HAP-1 (cell line): Measurements from ENCODE around the gene RAPGEF4.

Experiments used
- DNase-seq, 2 experiments: peaks; one replicate each; pipeline ENCODE4 v3.0.0-alpha.2; 2016 to 2020; ENCODE audit warnings: low spot score in 2 of 2
- H3K27me3 ChIP-seq: fragments of 250-450 bp; sonication (Bioruptor Pico); 2 replicates; pipeline ENCODE4 v1.5.1; 2020; ENCODE audit warnings: low read depth, mild to moderate bottlenecking, moderate library complexity
- H3K36me3 ChIP-seq: fragments of 250-450 bp; sonication (Bioruptor Pico); replicated peaks from 2 replicates; pipeline ENCODE4 v1.5.1; 2020; ENCODE audit warnings: mild to moderate bottlenecking
- H3K4me1 ChIP-seq: fragments of 250-450 bp; sonication (Bioruptor Pico); 2 replicates; pipeline ENCODE4 v1.5.1; 2020; ENCODE audit warnings: mild to moderate bottlenecking
- H3K4me3 ChIP-seq: fragments of 250-450 bp; sonication (Bioruptor Pico); 2 replicates; pipeline ENCODE4 v1.5.1; 2020; ENCODE audit warnings: mild to moderate bottlenecking, moderate library complexity
- H3K9me3 ChIP-seq: fragments of 250-450 bp; sonication (Bioruptor Pico); 2 replicates; pipeline ENCODE4 v1.5.1; 2020; ENCODE audit warnings: mild to moderate bottlenecking, moderate library complexity
- in situ Hi-C: fragments of 300-500 bp; cut with MboI; formaldehyde crosslinking; loops from 3 replicates; pipeline ENCODE4 v1.14.3; 2020; ENCODE audit warnings: low sequenced_read_pairs, inconsistent platforms, mixed read lengths

RAPGEF4 gene

DNA sequence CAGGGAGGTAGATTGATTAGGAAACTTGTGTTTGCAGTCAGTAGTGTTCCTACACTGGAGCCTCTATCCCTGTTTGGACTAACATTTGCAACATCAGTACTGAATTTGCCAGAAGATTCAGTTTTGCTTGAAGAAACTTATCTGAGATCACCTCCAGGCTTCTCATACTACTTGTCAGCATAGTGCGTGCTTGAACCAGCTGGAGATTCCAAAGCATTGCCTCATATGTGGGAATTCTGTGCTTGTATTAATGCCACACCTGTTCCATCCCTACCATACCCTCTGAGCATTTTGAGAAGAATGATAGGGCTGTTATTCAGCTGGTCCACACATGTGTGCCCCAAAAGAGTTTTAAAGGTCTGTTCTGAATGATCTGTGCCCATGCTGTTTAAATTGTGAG, 148.7 kb downstream of the RAPGEF4 start:
- no peak for DNase-seq
- Histone ChIP-seq H3K27me3 (no peaks in the 10 kb centered on the region), H3K4me1 (peaks cover 6% of the 10 kb centered on the region), H3K9me3 (no peaks in the 10 kb centered on the region), H3K36me3 (no peaks in the 10 kb centered on the region), H3K4me3 (no peak overlapping the region)
- in situ Hi-C loops: no loop called here

DNA sequence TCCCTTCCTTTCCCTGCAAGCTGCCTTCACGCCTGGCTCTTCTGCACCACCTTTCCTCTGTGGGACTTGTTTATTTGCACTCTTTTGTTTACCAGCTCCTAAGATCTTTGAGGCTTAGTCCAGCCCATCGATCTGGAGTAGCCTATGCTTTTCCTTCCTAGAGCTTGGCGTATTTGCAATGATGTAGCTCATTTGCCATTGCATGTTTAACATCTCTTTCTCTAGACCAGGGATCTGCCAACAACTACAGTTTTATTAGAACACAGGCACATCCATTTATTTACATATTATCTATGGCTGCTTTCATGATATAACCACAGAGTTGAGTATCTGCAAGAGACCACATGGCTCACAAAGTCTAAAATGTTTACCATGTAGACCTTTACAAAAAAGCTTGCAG, 150.4 kb downstream of the RAPGEF4 start:
- no peaks in the 10 kb centered on the region for H3K27me3 ChIP-seq
- DNase-seq: no peak
- H3K9me3 ChIP-seq: no peaks in the 10 kb centered on the region
- in situ Hi-C loops: no loop called here
- H3K36me3 ChIP-seq: no peaks in the 10 kb centered on the region
- peaks cover 9% of the 10 kb centered on the region for H3K4me1 ChIP-seq
- H3K4me3 ChIP-seq: no peak overlapping the region

DNA sequence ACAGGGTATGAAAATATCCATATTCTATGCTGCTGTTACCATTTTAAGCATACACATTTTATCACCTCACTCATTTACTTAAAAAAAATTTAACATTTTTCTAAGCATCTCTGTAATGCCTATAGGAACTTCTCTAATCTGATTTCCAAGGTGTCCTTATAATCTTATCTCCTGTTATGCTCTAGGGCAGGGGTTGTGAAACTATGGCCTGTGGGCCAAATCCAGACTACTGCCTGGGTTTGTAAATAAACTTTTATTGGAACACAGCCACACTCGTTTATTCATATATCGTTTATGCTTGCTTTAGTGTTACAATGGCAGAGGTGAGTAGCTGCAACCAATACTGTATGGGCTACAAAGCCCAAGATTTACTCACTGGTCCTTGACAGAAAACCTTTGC, 151.6 kb downstream of the RAPGEF4 start:
- Histone ChIP-seq H3K4me3 (no peak overlapping the region), H3K36me3 (no peaks in the 10 kb centered on the region), H3K27me3 (no peaks in the 10 kb centered on the region), H3K4me1 (peaks cover 9% of the 10 kb centered on the region), H3K9me3 (no peaks in the 10 kb centered on the region)
- DNase-seq: no peak
- in situ Hi-C loops: no loop called here

DNA sequence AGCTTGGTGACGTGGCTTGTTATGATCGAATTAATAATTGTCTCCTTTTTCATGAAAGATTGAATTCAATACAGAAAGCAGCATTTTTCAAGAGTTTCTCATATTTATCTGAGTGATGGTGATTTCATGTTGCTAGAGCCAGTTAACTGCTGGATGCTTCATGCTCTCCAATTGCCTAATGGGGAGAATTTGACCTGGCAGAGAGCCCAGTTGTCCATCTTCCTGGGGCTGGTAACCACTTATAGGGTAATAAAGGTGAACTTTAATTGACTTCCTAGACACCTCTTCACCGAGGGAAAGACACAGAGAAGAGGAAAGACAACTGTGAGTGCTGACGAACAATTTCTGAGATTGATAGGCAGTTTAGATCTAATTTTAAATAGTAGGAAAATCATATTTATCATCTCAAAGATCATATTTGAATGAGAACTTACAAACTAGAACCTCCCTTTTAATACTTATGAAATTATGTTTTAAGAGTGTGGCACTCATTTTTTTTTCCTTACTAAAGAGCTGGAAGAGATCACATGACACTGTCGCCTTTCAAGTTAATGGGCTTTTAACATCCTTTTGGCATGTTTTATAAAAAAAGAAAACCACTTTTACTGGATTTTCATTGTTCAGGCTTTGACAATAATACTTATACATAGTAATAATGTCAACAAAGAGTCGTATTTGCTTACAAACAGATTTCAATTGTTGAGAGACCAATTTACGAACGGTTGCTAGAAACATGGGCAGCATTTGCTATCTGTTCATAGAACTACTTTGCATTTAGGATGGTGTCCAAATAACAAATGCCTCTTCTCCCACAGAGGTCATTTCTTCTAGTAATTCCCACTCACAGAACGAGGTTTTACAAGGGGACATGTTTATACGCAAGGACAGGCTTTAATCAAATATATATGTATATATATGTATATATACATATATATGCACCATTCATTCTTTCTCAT, 153.3 kb downstream of the RAPGEF4 start:
- in situ Hi-C loops: no loop called here
- Histone ChIP-seq H3K9me3 (no peaks in the 10 kb centered on the region), H3K36me3 (no peaks in the 10 kb centered on the region), H3K4me1 (peaks cover 9% of the 10 kb centered on the region), H3K27me3 (no peaks in the 10 kb centered on the region), H3K4me3 (no peak overlapping the region)
- DNase-seq: peak in 1 of 2 experiments; percentile 11

DNA sequence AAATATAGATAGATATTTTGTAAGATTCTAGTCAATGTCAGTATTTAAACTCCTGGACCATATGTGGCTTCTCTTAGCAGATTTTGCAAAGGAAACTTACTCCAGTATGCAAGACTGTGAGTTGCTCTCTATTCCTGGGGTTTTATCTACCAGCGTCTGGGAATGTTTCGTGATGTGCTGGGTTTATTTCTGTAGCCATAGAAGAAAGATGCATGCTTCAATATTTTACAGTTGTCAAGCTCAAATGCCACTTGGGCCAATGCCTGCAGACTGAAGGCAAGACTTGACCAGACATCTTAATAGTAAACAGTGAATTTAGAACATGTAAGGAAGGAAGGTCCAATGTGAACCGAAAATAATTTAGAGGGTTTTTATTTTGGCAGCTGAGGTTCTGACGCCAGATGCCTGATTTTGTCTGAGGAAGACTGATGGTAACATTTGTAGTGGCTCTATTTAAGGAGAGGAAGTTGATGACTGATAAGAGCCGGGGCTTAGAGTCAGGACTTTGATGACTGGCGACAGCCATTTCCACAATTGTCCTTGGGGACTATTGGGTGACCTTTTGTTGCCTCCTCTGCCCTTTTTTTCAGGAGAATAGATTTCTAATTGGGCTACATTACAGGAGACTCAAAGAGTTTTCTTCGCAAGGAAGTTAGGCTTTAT, 154.3 kb downstream of the RAPGEF4 start:
- DNase-seq: no peak
- in situ Hi-C loops: no loop called here
- no peaks in the 10 kb centered on the region for H3K9me3 ChIP-seq
- no peaks in the 10 kb centered on the region for H3K27me3 ChIP-seq
- H3K4me1 ChIP-seq: peaks cover 9% of the 10 kb centered on the region
- H3K36me3 ChIP-seq: no peaks in the 10 kb centered on the region
- no peak overlapping the region for H3K4me3 ChIP-seq

DNA sequence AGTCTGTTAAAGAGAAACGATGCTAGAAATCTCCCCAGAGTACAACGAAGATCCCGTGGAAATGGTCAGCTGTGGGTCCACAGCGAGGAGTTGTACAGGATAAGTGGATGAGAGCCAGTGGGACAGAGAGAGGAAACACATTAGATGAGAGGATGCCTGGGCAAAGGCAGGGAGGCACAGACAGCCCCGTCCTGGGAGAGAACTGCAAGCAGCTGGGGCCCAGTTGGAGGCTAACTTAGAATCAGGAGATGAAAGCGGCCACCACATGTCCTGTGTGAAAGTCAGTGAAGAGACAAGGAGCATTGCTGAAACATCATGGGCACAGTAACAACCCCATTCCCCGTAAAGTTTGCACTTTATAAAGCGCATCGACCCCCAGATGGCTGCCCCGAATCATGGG, 157.5 kb downstream of the RAPGEF4 start:
- no peaks in the 10 kb centered on the region for H3K9me3 ChIP-seq
- no peaks in the 10 kb centered on the region for H3K27me3 ChIP-seq
- no peaks in the 10 kb centered on the region for H3K36me3 ChIP-seq
- in situ Hi-C loops: no loop called here
- peaks cover 25% of the 10 kb centered on the region for H3K4me1 ChIP-seq
- no peak for DNase-seq
- no peak overlapping the region for H3K4me3 ChIP-seq

DNA sequence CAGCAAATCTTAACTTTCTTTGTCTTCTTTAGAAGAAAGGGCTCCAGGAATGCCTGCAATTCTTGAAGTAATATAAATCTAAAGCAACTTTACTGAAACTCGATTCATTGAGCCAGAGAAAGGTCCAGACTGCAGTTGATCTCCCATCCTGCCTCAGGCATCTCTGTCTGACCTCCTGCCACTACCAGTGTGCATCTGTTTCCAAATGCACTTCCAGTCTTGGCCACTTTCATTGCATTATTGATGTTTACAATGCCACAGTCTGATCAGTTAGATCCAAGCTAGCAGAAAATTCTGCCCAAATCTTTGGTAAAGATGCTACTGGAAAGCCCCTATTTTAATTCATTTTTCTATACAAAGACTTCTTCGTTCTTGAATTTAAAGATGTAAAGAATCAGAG, 158.0 kb downstream of the RAPGEF4 start:
- no peak for DNase-seq
- Histone ChIP-seq H3K9me3 (no peaks in the 10 kb centered on the region), H3K36me3 (no peaks in the 10 kb centered on the region), H3K4me1 (peaks cover 25% of the 10 kb centered on the region), H3K4me3 (no peak overlapping the region), H3K27me3 (no peaks in the 10 kb centered on the region)
- in situ Hi-C loops: no loop called here

DNA sequence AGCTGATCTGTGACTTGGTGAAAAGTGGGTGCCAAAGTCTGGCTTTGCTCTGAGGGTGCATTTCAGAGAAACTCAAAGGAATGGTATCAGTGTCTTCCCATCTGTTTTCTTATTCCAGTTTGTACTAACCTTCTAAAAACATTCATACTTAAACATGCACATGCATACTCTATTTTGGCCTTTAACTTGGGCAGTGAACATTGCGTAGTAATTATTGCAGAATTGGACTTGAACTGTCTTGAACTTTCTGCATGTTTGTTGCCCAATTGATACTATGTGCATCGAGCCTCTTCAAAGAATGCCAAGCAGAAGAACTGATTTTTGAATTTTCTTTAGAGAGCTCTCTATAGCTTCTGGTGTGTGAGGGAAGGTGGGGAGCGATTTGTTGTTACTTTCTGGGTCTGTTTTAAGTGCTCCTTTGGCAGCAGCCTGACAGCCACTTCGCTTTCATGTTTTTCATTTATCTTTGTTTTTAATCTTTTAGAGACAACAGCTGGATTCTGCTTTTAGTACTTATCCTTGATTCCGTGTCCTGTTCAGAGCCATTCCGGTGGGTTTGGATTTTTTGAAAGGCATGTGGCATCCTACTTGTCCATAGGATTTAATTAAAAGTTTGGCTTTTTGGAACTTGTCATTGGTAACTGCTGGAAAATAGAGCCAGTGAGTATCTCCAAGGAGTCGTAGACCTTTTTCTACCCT, 159.2 kb downstream of the RAPGEF4 start:
- no peaks in the 10 kb centered on the region for H3K9me3 ChIP-seq
- in situ Hi-C loops: no loop called here
- peaks cover 16% of the 10 kb centered on the region for H3K4me1 ChIP-seq
- H3K36me3 ChIP-seq: no peaks in the 10 kb centered on the region
- no peaks in the 10 kb centered on the region for H3K27me3 ChIP-seq
- no peak for DNase-seq
- no peak overlapping the region for H3K4me3 ChIP-seq

DNA sequence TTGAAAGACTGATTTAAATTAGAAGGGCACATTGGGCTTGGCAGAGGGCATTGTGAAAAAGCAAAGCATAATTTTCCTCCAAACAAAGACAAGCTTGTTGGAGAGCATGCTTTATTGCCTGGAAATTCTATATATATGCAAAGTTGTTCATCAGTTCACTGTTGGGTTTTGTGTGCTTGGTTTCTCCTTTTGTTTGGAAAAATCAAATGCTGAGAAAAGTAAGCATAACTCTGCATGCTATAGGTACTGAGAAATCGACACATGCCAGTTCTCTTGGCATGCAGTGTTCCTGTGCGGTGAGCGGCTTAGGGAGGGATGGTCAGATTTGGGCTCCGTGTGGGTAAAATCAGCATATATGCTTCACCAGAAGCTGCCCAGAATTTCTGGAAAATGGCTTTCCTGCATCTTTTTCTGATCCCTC, 161.0 kb downstream of the RAPGEF4 start:
- DNase-seq: peak; percentile 65 to 98
- H3K27me3 ChIP-seq: no peaks in the 10 kb centered on the region

DNA sequence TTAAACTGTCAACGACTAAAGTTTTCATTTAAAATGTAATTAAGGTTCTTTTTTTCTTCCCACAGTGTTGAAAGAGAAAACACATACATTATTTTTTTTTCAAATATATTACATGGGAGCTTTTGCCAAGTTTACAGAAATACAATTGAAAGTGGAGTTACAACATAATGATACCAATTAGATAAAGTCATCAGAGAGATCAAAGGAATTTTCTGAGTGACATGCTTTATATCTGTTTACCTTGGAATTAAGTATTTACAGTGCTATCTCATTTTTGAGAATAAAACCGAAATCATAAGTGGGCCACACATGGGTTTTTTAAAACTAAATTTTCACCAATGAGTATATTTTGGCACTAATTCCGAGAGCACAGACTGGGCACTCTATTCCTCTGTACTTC, 165.2 kb downstream of the RAPGEF4 start:
- Histone ChIP-seq H3K9me3 (no peaks in the 10 kb centered on the region), H3K4me1 (peaks cover 13% of the 10 kb centered on the region), H3K27me3 (no peaks in the 10 kb centered on the region), H3K36me3 (no peaks in the 10 kb centered on the region), H3K4me3 (no peak overlapping the region)
- no peak for DNase-seq
- in situ Hi-C loops: no loop called here

More for the DNA sequence above, 161.0 kb downstream of the RAPGEF4 start:
- in situ Hi-C loops: no loop called here
- no peak overlapping the region for H3K4me3 ChIP-seq
- H3K4me1 ChIP-seq: peaks cover 16% of the 10 kb centered on the region
- H3K36me3 ChIP-seq: no peaks in the 10 kb centered on the region
- no peaks in the 10 kb centered on the region for H3K9me3 ChIP-seq

DNA sequence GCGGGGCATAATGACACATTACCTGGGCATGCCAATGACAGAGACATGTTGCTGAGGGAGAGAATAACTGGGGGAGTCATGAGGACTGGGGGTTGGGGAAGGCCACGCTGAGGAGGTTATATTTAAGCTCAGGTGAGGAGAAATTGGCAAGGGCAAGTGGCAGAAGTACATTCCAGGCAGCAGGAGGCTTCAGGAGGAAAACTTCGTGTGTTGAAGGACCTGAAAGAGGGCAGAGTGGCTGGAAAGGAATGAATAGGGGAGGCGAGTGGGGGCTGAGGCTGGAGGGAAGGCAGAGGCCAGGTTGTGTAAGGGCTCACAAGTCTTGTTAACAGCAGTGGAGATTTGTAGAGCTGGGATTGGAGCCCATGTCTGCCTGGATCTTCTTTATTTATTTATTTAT, 166.3 kb downstream of the RAPGEF4 start:
- H3K4me3 ChIP-seq: no peak overlapping the region
- no peaks in the 10 kb centered on the region for H3K9me3 ChIP-seq
- no peaks in the 10 kb centered on the region for H3K36me3 ChIP-seq
- no peak for DNase-seq
- H3K4me1 ChIP-seq: peaks cover 5% of the 10 kb centered on the region
- no peaks in the 10 kb centered on the region for H3K27me3 ChIP-seq
- in situ Hi-C loops: no loop called here

DNA sequence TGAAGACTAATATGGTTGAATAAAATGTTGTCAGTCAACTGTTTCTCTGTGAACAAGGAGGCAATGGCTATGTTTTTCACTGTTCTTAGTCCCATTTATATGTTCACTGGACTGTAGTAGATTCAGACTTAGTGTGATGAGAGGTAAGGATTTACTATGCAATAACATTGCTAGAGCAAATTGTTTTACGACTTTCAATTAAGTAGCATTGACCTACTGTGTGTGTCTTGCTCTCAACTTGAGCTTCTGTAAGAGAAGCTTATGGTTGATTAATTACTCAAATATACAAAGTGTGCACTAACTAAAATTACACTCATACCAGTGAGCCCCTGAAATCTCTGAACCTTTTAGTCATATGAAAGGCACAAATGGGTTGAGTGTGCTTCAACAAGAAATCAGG, 168.6 kb downstream of the RAPGEF4 start:
- H3K27me3 ChIP-seq: no peaks in the 10 kb centered on the region
- no peaks in the 10 kb centered on the region for H3K9me3 ChIP-seq
- no peak overlapping the region for H3K4me3 ChIP-seq
- no peaks in the 10 kb centered on the region for H3K4me1 ChIP-seq
- no peaks in the 10 kb centered on the region for H3K36me3 ChIP-seq
- in situ Hi-C loops: no loop called here
- DNase-seq: no peak

DNA sequence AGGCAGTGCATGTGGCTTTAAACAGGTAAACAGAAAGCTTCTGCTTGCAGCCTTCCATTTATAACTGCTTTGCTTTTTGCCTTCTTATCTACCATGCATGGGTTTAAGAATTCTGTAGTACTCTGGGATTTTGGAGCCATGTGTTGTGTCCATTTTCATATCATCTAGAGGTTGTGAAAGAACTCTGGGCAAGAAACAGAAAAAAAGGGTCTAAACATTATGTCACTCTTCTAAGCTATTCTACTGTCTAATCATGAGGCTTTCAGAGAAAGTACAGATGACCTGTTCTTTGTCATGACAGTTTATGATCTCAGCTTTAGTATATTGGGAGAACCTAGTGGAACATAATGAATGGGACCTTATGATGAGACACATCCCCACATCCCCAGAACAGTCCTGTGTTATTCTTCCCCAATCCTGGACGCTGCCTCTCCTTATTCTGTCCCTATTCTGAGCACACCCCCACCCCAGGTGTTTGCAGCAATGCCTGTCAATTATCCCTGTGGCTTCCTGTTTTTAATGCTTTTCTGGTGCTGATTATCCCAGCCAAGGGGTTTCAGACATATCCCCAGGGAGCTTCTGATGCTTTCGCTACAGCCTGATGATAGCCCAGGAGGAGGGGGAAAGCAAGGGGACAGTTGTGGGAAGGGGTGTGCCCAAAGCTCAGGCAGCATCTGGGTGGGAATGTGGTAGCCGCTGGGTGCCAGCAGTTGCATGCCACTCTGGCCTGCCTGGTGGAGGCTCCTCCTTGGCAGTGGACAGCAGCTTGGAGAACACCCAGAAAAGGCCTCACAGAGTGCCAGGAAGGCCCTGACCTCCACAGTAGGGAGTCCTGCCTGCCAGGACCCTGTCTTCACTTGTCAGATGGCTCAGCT, 170.5 kb downstream of the RAPGEF4 start:
- no peak for DNase-seq
- in situ Hi-C loops: no loop called here
- H3K36me3 ChIP-seq: no peaks in the 10 kb centered on the region
- H3K27me3 ChIP-seq: no peaks in the 10 kb centered on the region
- H3K9me3 ChIP-seq: no peaks in the 10 kb centered on the region
- H3K4me1 ChIP-seq: no peaks in the 10 kb centered on the region
- H3K4me3 ChIP-seq: no peak overlapping the region
